Tibial nerve (tissue), 4 donors: ENCODE measurements around the gene HSD17B14. TPM values are rescaled to one million over a fixed set of nuclear protein-coding genes. Genes with fewer than 3 reads are reported as not detected.
A peak's percentile ranks its signal among the peaks of the same experiment; 100 is the strongest.

Experiments used
- DNase-seq, 2 donors: peaks; one replicate each; pipeline ENCODE4 v3.0.0-alpha.2; 2019; ENCODE audit warnings: low spot score in 2 of 2
- H3K27ac ChIP-seq, 4 donors: fragments of 200-600 bp; sonication (generic) in 3 of 4; one replicate each; pipeline ENCODE4 v1.5.1; 2017 to 2019; ENCODE audit warnings: mild to moderate bottlenecking in 1 of 4
- H3K27me3 ChIP-seq, 2 donors: fragments of 200-600 bp; sonication (generic) in 1 of 2; one replicate each; pipeline versions ENCODE4 v1.5.1 to v1.6.0; 2017 to 2019
- H3K36me3 ChIP-seq, 3 donors: fragments of 200-600 bp; sonication (generic); one replicate each; pipeline ENCODE4 v1.5.1; 2018 to 2019
- H3K4me1 ChIP-seq, 4 donors: fragments of 200-600 bp; sonication (generic) in 3 of 4; one replicate each; pipeline ENCODE4 v1.5.1; 2017 to 2019
- H3K4me3 ChIP-seq, 4 donors: fragments of 200-600 bp; sonication (generic) in 3 of 4; one replicate each; pipeline ENCODE4 v1.5.1; 2017 to 2019; ENCODE audit warnings: mild to moderate bottlenecking in 1 of 4, moderate library complexity in 1 of 4
- H3K9me3 ChIP-seq, 4 donors: fragments of 200-600 bp; sonication (generic) in 3 of 4; one replicate each; pipeline ENCODE4 v1.5.1; 2017 to 2019
- EP300 ChIP-seq, 2 donors: sonication (generic); formaldehyde crosslinking; IDR thresholded peaks; one replicate each; pipeline ENCODE4 v1.6.1; 2017; ENCODE audit warnings: antibody characterized with exemption in 2 of 2, mild to moderate bottlenecking in 1 of 2
- POLR2A ChIP-seq, 2 donors: fragments of 450-650 bp; IDR thresholded peaks; one replicate each; pipeline ENCODE4 v1.6.1; 2017; ENCODE audit warnings: antibody characterized with exemption in 2 of 2, mild to moderate bottlenecking in 2 of 2, moderate library complexity in 2 of 2
- WGBS, 2 donors: methylation state at CpG; one replicate each; pipeline ENCODE4 v1.1.5; 2018; 5-methylcytosine and 5-hydroxymethylcytosine counted together
- total RNA-seq, 4 donors: library from RNA; depleted of rRNA; stranded (reverse); fragments of >200 nt; gene quantifications; one replicate each; pipeline ENCODE4 v1.1.0, GENCODE V29; 2016
- TF ChIP-seq, protein P1 (sequence below), 5 experiments: fragments of 200-600 bp in 3 of 5; fragments of 450-650 bp in 2 of 5; sonication (generic) in 3 of 5; IDR thresholded peaks; one replicate each; pipeline ENCODE4 v1.5.1; 2016 to 2019; ENCODE audit warnings: antibody characterized with exemption in 5 of 5, mild to moderate bottlenecking in 3 of 5, moderate library complexity in 2 of 5

Gene HSD17B14
- total RNA-seq, 4 donors from 2014 or later, result 20.1 to 34.5 (median 26.3) TPM

DNA sequence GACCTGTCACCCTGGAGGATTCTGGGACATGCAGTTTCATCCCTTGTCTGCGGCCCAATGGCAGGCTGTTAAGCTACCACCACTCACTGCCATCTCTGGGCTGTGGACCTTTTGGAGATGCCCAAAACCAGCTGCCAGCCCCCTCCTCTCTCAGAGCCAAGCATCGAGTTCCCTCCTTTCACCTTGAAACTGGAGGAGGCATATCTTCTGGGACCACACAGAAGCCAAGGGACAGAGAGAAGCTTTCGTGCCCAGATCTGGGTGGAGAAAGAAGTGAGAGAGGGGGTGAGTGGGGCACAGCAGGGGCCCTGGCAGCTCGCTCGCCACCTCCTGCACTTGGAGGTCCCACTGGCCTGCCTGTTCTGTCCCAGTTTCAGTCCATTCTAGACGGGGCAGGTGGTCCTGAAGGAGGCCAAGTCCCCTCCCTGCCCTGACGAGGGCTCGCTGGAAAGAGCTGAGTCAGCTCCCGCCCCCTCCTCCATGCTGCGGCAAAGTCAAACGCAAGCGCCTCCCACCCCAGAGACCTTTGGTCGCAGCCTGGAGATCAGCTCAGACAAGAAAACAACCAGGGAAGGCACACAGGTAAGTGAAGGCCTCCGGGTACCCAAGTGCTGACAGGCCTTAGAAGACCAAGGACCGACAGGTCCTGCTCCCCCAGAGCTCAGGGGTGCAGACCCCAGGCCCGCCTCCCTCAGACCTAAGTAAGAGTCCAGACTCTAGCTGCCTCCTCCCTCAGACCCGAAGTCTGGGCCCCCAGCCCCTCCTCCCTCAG lies 29.3 kb downstream of the HSD17B14 start:
- Histone ChIP-seq H3K9me3 (no peaks in the 10 kb centered on the region), H3K27me3 (no peaks in the 10 kb centered on the region), H3K4me1 (peaks cover 0 to 34% (median 11%) of the 10 kb centered on the region in 4 donors), H3K27ac (peak overlapping the region in 3 of 4 donors; percentile 28 to 66 (median 48)), H3K36me3 (peaks cover 0 to 16% (median 0%) of the 10 kb centered on the region in 3 donors), H3K4me3 (no peak overlapping the region)
- TF ChIP-seq, protein P1, sequence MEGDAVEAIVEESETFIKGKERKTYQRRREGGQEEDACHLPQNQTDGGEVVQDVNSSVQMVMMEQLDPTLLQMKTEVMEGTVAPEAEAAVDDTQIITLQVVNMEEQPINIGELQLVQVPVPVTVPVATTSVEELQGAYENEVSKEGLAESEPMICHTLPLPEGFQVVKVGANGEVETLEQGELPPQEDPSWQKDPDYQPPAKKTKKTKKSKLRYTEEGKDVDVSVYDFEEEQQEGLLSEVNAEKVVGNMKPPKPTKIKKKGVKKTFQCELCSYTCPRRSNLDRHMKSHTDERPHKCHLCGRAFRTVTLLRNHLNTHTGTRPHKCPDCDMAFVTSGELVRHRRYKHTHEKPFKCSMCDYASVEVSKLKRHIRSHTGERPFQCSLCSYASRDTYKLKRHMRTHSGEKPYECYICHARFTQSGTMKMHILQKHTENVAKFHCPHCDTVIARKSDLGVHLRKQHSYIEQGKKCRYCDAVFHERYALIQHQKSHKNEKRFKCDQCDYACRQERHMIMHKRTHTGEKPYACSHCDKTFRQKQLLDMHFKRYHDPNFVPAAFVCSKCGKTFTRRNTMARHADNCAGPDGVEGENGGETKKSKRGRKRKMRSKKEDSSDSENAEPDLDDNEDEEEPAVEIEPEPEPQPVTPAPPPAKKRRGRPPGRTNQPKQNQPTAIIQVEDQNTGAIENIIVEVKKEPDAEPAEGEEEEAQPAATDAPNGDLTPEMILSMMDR (IDR thresholded peaks at IDR 0.05), result no peak
- no peak for TF ChIP-seq EP300 (IDR thresholded peaks at IDR 0.05)
- TF ChIP-seq POLR2A (IDR thresholded peaks at IDR 0.05), result no peak
- DNase-seq, result no peak
- WGBS, 2 donors, result 64 to 73% methylated on average over 14 to 17 of the region's 17 CpGs

DNA sequence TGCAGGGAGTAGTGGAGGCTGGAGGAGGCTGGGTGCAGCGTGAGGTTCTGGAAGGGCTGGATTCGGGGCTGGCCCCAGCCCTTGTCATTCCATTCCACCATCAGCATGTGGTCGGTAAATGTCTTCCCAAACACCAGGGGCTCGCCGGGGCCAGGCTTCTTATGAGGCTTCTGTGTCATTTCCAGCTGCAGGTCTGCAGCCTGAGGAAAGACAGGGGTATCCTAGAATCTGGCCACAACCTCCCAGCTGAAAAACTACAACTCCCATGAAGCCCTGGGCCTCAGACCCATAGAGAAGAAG lies 29.8 kb downstream of the HSD17B14 start:
- WGBS, 2 donors, result 68 to 70% methylated on average over 4 to 5 of the region's 5 CpGs
- Histone ChIP-seq H3K27ac (peak overlapping the region in 2 of 4 donors; percentile 48 to 66), H3K4me3 (no peak overlapping the region), H3K9me3 (no peaks in the 10 kb centered on the region), H3K27me3 (no peaks in the 10 kb centered on the region), H3K36me3 (peaks cover 0 to 16% (median 0%) of the 10 kb centered on the region in 3 donors), H3K4me1 (peaks cover 0 to 28% (median 11%) of the 10 kb centered on the region in 4 donors)
- TF ChIP-seq, protein P1 (IDR thresholded peaks at IDR 0.05), result no peak
- no peak for TF ChIP-seq POLR2A (IDR thresholded peaks at IDR 0.05)
- no peak for TF ChIP-seq EP300 (IDR thresholded peaks at IDR 0.05)
- no peak for DNase-seq

DNA sequence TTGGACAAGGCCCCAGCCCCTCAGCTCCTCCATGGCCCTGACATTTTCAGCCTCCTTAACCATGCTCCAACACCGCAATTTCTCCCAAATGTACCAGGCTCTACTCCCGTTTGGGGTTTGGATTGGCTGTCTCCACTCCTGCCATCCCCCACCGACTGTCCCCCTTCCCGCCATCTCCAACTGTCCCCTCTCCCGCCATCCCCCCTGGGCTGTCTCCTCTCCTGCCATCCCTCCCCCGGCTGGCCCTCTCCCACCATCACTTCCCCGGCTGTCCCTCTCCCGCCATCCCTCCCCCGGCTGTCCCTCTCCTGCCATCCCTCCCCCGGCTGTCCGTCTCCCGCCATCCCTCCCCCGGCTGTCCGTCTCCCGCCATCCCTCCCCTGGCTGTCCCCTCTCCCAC lies 30.8 kb downstream of the HSD17B14 start:
- H3K27me3 ChIP-seq, result no peaks in the 10 kb centered on the region
- no peak for DNase-seq
- H3K27ac ChIP-seq, result peak overlapping the region in 2 of 4 donors; percentile 43 to 60
- TF ChIP-seq, protein P1 (IDR thresholded peaks at IDR 0.05), result no peak
- TF ChIP-seq EP300 (IDR thresholded peaks at IDR 0.05) (no peak), POLR2A (IDR thresholded peaks at IDR 0.05) (no peak)
- peaks cover 0 to 27% (median 11%) of the 10 kb centered on the region in 4 donors for H3K4me1 ChIP-seq
- WGBS, 2 donors, result 85 to 87% methylated on average over 13 to 15 of the region's 15 CpGs
- H3K36me3 ChIP-seq, result peaks cover 0 to 16% (median 0%) of the 10 kb centered on the region in 3 donors
- no peak overlapping the region for H3K4me3 ChIP-seq
- no peaks in the 10 kb centered on the region for H3K9me3 ChIP-seq

DNA sequence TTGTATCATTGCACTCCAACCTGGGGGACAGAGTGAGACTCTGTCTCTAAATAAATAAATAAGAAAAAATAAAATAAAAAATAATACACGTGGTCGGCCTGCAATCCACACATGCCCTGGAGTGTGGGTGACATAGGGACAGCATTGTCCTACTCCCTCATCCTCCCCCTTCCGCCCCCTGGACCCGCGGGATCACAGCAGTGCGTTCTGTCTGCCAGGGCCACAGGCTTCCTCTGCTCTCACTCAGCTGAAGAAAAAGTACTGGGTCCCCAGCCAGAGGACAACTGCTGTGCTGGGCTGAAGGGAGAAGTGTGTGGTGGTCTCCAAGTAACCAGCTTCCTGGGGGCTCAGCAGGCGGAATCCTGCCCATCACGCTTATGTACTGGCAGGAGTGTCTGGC lies 31.8 kb downstream of the HSD17B14 start:
- peaks cover 0 to 23% (median 0%) of the 10 kb centered on the region in 3 donors for H3K36me3 ChIP-seq
- TF ChIP-seq, protein P1 (IDR thresholded peaks at IDR 0.05), result no peak
- TF ChIP-seq POLR2A (IDR thresholded peaks at IDR 0.05) (no peak), EP300 (IDR thresholded peaks at IDR 0.05) (no peak)

DNA sequence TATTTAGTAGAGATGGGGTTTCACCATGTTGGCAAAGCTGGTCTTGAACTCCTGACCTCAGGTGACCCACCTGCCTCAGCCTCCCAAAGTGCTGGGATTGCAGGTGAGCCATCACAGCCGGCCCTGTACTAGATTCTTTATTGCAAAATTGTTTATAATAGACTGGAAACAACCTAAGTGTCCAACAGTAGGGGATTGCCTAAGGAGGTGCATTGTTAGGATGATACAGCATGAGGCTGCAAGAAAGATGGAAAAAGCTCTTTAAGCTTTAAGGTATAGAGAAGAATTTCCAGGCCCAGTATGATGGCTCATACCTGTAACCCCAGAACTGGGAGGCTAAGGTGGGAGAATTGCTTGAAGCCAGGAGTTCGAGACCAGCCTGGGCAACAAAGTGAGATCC lies 33.7 kb downstream of the HSD17B14 start:
- Histone ChIP-seq H3K4me3 (no peak overlapping the region), H3K27me3 (no peaks in the 10 kb centered on the region), H3K36me3 (peaks cover 0 to 34% (median 0%) of the 10 kb centered on the region in 3 donors), H3K27ac (no peak overlapping the region), H3K9me3 (no peaks in the 10 kb centered on the region), H3K4me1 (peaks cover 0 to 8% (median 3%) of the 10 kb centered on the region in 4 donors)
- 94 to 98% methylated on average over 2 of the region's 2 CpGs for WGBS, 2 donors
- DNase-seq, result no peak
- TF ChIP-seq, protein P1 (IDR thresholded peaks at IDR 0.05), result no peak
- TF ChIP-seq POLR2A (IDR thresholded peaks at IDR 0.05), result no peak
- TF ChIP-seq EP300 (IDR thresholded peaks at IDR 0.05), result no peak

More for the DNA sequence above, 31.8 kb downstream of the HSD17B14 start:
- no peaks in the 10 kb centered on the region for H3K9me3 ChIP-seq
- H3K27ac ChIP-seq, result peak overlapping the region in 2 of 4 donors; percentile 43 to 60
- WGBS, 2 donors, result 61 to 70% methylated on average over 8 of the region's 8 CpGs
- no peak overlapping the region for H3K4me3 ChIP-seq
- DNase-seq, result no peak
- H3K27me3 ChIP-seq, result no peaks in the 10 kb centered on the region
- peaks cover 0 to 17% (median 6%) of the 10 kb centered on the region in 4 donors for H3K4me1 ChIP-seq
